ENCODE results near the gene TOR4A. TPM values are rescaled to one million over a fixed set of nuclear protein-coding genes. Genes with fewer than 3 reads are reported as not detected.

The TOR4A gene
- total RNA-seq, 6 experiments from 2014 or later, result 58.4 to 76.2 (median 62.2) TPM

GRCh38 chr9:137270929-137271695 lies 6.4 kb upstream of the TOR4A start:
- DNase-seq, result no peak
- Mint-ChIP-seq H3K27ac (no peak overlapping the region), H3K36me3 (ENCODE audit: low read depth) (peaks cover 20% of the 10 kb centered on the region), H3K4me3 (no peak overlapping the region), H3K4me1 (ENCODE audit: low read depth) (peaks cover 31% of the 10 kb centered on the region), H3K9me3 (no peaks in the 10 kb centered on the region), H3K27me3 (ENCODE audit: insufficient read depth) (peaks cover 6% of the 10 kb centered on the region)
- TF ChIP-seq CTCF (IDR thresholded peaks at IDR 0.05), result no peak

GRCh38 chr9:137271696-137272076 lies 5.8 kb upstream of the TOR4A start:
- Mint-ChIP-seq H3K9me3 (no peaks in the 10 kb centered on the region), H3K27ac (no peak overlapping the region), H3K4me1 (ENCODE audit: low read depth) (peaks cover 34% of the 10 kb centered on the region), H3K27me3 (ENCODE audit: insufficient read depth) (peaks cover 6% of the 10 kb centered on the region), H3K36me3 (ENCODE audit: low read depth) (peaks cover 20% of the 10 kb centered on the region), H3K4me3 (no peak overlapping the region)
- DNase-seq, result no peak
- no peak for TF ChIP-seq CTCF (IDR thresholded peaks at IDR 0.05)

GRCh38 chr9:137272241-137273094 lies 5.1 kb upstream of the TOR4A start:
- H3K36me3 Mint-ChIP-seq (ENCODE audit: low read depth), result peaks cover 20% of the 10 kb centered on the region
- no peak overlapping the region for H3K27ac Mint-ChIP-seq
- H3K9me3 Mint-ChIP-seq, result no peaks in the 10 kb centered on the region
- H3K4me1 Mint-ChIP-seq (ENCODE audit: low read depth), result peaks cover 40% of the 10 kb centered on the region
- DNase-seq, result no peak
- TF ChIP-seq CTCF (IDR thresholded peaks at IDR 0.05), result no peak
- H3K27me3 Mint-ChIP-seq (ENCODE audit: insufficient read depth), result peaks cover 10% of the 10 kb centered on the region
- H3K4me3 Mint-ChIP-seq, result no peak overlapping the region

- peaks cover 10% of the 10 kb centered on the region for H3K27me3 Mint-ChIP-seq (ENCODE audit: insufficient read depth)
- H3K27ac Mint-ChIP-seq, result no peak overlapping the region
- H3K9me3 Mint-ChIP-seq, result no peaks in the 10 kb centered on the region
- TF ChIP-seq CTCF (IDR thresholded peaks at IDR 0.05), result no peak
- peaks cover 34% of the 10 kb centered on the region for H3K4me1 Mint-ChIP-seq (ENCODE audit: low read depth)
- DNase-seq, result no peak
- no peak overlapping the region for H3K4me3 Mint-ChIP-seq
- peaks cover 20% of the 10 kb centered on the region for H3K36me3 Mint-ChIP-seq (ENCODE audit: low read depth)
Measured at GRCh38 chr9:137273095-137273490, 4.4 kb upstream of the TOR4A start.

GRCh38 chr9:137273611-137274320 lies 3.8 kb upstream of the TOR4A start:
- no peak for TF ChIP-seq CTCF (IDR thresholded peaks at IDR 0.05)
- peaks cover 13% of the 10 kb centered on the region for H3K36me3 Mint-ChIP-seq (ENCODE audit: low read depth)
- no peaks in the 10 kb centered on the region for H3K9me3 Mint-ChIP-seq
- no peak overlapping the region for H3K27ac Mint-ChIP-seq
- peaks cover 27% of the 10 kb centered on the region for H3K4me1 Mint-ChIP-seq (ENCODE audit: low read depth)
- H3K27me3 Mint-ChIP-seq (ENCODE audit: insufficient read depth), result peaks cover 10% of the 10 kb centered on the region
- DNase-seq, result no peak
- no peak overlapping the region for H3K4me3 Mint-ChIP-seq
